Measurements from ENCODE around the gene VTI1A. TPM values are rescaled to one million over a fixed set of nuclear protein-coding genes. Genes with fewer than 3 reads are reported as not detected.

The VTI1A gene
- total and polyA plus RNA-seq, 4 donors = 5.5 to 26.9 (median 13.1) TPM

GRCh38 chr10:112756235-112756527 lies 309.2 kb downstream of the VTI1A start:
- no peak for DNase-seq (ENCODE audit: low spot score)
- TF ChIP-seq EGR1 (IDR thresholded peaks at IDR 0.05; ENCODE audit: low read depth in 2 of 2) (no peak), RAD21 (IDR thresholded peaks at IDR 0.05) (no peak), SP1 (IDR thresholded peaks at IDR 0.05) (no peak), CTCF (IDR thresholded peaks at IDR 0.05; ENCODE audit: low read depth, low read length, missing input control) (no peak), HNF4G (IDR thresholded peaks at IDR 0.05) (no peak)

DNA sequence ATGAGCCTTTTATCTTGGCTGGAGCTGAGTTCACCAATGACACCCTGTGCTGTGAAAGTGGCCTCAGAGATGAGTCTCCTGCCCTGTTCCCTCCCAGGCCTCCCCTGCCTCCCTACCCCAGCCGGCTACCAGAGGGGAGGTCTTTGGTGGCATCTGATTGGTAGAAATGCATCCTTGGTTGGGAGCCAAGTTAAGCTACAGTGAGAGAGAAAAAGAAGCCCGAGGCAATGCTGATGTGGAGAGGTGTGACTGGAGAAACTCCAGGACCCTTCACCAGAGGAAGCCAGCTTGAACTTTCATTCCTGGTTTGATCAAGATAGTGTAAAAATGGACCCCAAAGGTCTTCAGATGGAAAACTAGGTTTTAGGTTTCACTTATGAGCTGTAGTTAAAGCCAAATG lies 311.9 kb downstream of the VTI1A start:
- H3K4me1 ChIP-seq (ENCODE audit: control insufficient read depth in 4 of 4, insufficient read depth in 4 of 4, low read length in 3 of 4) = no peaks in the 10 kb centered on the region
- 84% methylated on average over 2 of the region's 2 CpGs for whole genome bisulfite sequencing
- H3K36me3 ChIP-seq (ENCODE audit: control insufficient read depth in 4 of 4, insufficient read depth in 3 of 4, low read depth in 1 of 4, low read length in 3 of 4) = no peaks in the 10 kb centered on the region
- no peak overlapping the region for H3K9ac ChIP-seq (ENCODE audit: low read depth in 1 of 2, low read length in 2 of 2)
- no peak overlapping the region for H3K4me3 ChIP-seq (ENCODE audit: low read depth in 1 of 3, low read length in 3 of 3)
- no peak overlapping the region for H3K27ac ChIP-seq (ENCODE audit: low read depth in 1 of 2, low read length in 2 of 2)
- TF ChIP-seq, protein P1, sequence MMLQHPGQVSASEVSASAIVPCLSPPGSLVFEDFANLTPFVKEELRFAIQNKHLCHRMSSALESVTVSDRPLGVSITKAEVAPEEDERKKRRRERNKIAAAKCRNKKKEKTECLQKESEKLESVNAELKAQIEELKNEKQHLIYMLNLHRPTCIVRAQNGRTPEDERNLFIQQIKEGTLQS (IDR thresholded peaks at IDR 0.05) = no peak
- no peak for TF ChIP-seq HNF4G (IDR thresholded peaks at IDR 0.05)
- no peak for TF ChIP-seq CTCF (IDR thresholded peaks at IDR 0.05; ENCODE audit: low read depth, low read length, missing input control)
- TF ChIP-seq NR2F2 (IDR thresholded peaks at IDR 0.05) = no peak
- TF ChIP-seq, protein P2, sequence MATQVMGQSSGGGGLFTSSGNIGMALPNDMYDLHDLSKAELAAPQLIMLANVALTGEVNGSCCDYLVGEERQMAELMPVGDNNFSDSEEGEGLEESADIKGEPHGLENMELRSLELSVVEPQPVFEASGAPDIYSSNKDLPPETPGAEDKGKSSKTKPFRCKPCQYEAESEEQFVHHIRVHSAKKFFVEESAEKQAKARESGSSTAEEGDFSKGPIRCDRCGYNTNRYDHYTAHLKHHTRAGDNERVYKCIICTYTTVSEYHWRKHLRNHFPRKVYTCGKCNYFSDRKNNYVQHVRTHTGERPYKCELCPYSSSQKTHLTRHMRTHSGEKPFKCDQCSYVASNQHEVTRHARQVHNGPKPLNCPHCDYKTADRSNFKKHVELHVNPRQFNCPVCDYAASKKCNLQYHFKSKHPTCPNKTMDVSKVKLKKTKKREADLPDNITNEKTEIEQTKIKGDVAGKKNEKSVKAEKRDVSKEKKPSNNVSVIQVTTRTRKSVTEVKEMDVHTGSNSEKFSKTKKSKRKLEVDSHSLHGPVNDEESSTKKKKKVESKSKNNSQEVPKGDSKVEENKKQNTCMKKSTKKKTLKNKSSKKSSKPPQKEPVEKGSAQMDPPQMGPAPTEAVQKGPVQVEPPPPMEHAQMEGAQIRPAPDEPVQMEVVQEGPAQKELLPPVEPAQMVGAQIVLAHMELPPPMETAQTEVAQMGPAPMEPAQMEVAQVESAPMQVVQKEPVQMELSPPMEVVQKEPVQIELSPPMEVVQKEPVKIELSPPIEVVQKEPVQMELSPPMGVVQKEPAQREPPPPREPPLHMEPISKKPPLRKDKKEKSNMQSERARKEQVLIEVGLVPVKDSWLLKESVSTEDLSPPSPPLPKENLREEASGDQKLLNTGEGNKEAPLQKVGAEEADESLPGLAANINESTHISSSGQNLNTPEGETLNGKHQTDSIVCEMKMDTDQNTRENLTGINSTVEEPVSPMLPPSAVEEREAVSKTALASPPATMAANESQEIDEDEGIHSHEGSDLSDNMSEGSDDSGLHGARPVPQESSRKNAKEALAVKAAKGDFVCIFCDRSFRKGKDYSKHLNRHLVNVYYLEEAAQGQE (IDR thresholded peaks at IDR 0.05) = no peak
- no peak for TF ChIP-seq RXRA (IDR thresholded peaks at IDR 0.05)
- no peak for TF ChIP-seq ZBTB33 (IDR thresholded peaks at IDR 0.05)
- TF ChIP-seq GABPA (IDR thresholded peaks at IDR 0.05 in 1 of 2, conservative IDR thresholded peaks at IDR 0.05 in 1 of 2) = no peak
- TF ChIP-seq FOXA2 (IDR thresholded peaks at IDR 0.05) = no peak
- TF ChIP-seq JUND (IDR thresholded peaks at IDR 0.05) = no peak
- TF ChIP-seq EGR1 (IDR thresholded peaks at IDR 0.05; ENCODE audit: low read depth in 2 of 2) = no peak
- H3K9me3 ChIP-seq (ENCODE audit: control insufficient read depth in 4 of 4, low read length in 3 of 4) = no peaks in the 10 kb centered on the region
- no peak for DNase-seq (ENCODE audit: low spot score)
- H3K27me3 ChIP-seq (ENCODE audit: control insufficient read depth in 4 of 4, insufficient read depth in 4 of 4, low read length in 3 of 4) = no peaks in the 10 kb centered on the region

More at GRCh38 chr10:112756235-112756527, 309.2 kb downstream of the VTI1A start:
- Histone ChIP-seq H3K4me1 (ENCODE audit: control insufficient read depth in 4 of 4, insufficient read depth in 4 of 4, low read length in 3 of 4) (peaks cover 4 to 14% (median 9%) of the 10 kb centered on the region in 4 donors), H3K4me3 (ENCODE audit: low read depth in 1 of 3, low read length in 3 of 3) (no peak overlapping the region), H3K9ac (ENCODE audit: low read depth in 1 of 2, low read length in 2 of 2) (no peak overlapping the region), H3K27ac (ENCODE audit: low read depth in 1 of 2, low read length in 2 of 2) (no peak overlapping the region), H3K9me3 (ENCODE audit: control insufficient read depth in 4 of 4, low read length in 3 of 4) (no peaks in the 10 kb centered on the region), H3K27me3 (ENCODE audit: control insufficient read depth in 4 of 4, insufficient read depth in 4 of 4, low read length in 3 of 4) (no peaks in the 10 kb centered on the region), H3K36me3 (ENCODE audit: control insufficient read depth in 4 of 4, insufficient read depth in 3 of 4, low read depth in 1 of 4, low read length in 3 of 4) (no peaks in the 10 kb centered on the region)
- 86% methylated on average over 7 of the region's 7 CpGs for WGBS

Measured in liver (tissue), 9 donors.